ENCODE measurements around the gene NBAS. TPM values are rescaled to one million over a fixed set of nuclear protein-coding genes. Genes with fewer than 3 reads are reported as not detected.
"Not testable (repeated sequence)": the region's sequence is repeated elsewhere in the genome, so short reads cannot be mapped to it uniquely, and the experiment has no call there.

Gene NBAS
- total RNA-seq, 1 experiment from 2014 or later: 33.4 TPM

- Histone ChIP-seq H3K9me3 (replicated peaks) (no peaks in the 10 kb centered on the region), H3K36me3 (peaks cover 9% of the 10 kb centered on the region), H3K4me1 (replicated peaks) (no peaks in the 10 kb centered on the region), H3K27ac (no peak overlapping the region), H3K27me3 (replicated peaks) (no peaks in the 10 kb centered on the region), H3K4me3 (no peak overlapping the region)
- DNase-seq (ENCODE audit: low read depth in 1 of 2, low spot score in 2 of 2): no peak
Observed at GRCh38 chr2:15212249-15212648, 348.9 kb downstream of the NBAS start.

- H3K27me3 ChIP-seq (replicated peaks); H3K27ac ChIP-seq; H3K4me1 ChIP-seq (replicated peaks); DNase-seq (ENCODE audit: low read depth in 1 of 2, low spot score in 2 of 2); H3K36me3 ChIP-seq; H3K9me3 ChIP-seq (replicated peaks); H3K4me3 ChIP-seq: not testable (repeated sequence)
Observed at GRCh38 chr2:15210542-15210941, 350.6 kb downstream of the NBAS start.

DNA sequence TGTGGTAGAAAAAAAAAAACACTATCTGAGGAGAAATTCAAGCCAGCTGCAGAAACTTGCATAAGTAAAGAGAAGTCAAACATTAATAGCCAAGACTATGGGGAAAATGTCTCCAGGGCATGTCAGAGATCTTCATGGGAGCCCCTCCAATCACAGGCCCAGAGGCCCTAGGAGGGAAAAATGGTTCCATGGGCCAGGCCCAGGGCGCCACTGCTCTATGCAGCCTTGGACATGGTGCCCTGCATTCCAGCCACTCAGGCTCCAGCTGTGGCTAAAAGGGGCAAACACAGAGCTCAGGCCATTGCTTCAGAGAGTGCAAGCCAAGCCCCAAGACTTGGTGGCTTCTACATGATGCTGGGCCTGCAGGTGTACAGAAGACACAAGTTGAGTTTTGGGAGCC lies 354.7 kb downstream of the NBAS start:
- Histone ChIP-seq H3K4me3 (no peak overlapping the region), H3K27me3 (replicated peaks) (no peaks in the 10 kb centered on the region), H3K4me1 (replicated peaks) (no peaks in the 10 kb centered on the region), H3K27ac (no peak overlapping the region), H3K9me3 (replicated peaks) (no peaks in the 10 kb centered on the region), H3K36me3 (peaks cover 6% of the 10 kb centered on the region; the same call in 1 of the 2 replicates)
- no peak for DNase-seq (ENCODE audit: low read depth in 1 of 2, low spot score in 2 of 2)

DNA sequence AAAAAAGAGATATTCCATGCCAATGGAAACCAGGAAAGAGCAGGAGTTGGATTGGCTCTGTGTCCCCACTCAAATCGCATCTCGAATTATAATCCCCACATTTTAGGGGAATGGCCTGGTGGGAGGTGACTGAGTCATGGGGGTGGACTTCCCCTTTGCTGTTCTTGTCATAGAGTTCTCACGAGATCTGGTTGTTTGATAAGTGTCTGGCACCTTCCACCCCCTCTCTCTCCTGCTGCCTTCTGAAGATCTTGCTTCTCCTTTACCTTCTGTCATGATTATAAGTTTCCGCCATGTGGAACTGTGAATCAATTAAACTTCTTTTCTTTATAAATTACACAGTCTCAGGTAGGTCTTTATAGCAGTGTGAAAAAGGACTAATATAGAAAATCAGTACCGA lies 355.6 kb downstream of the NBAS start:
- H3K36me3 ChIP-seq: peaks cover 3% of the 10 kb centered on the region; the same call in 1 of the 2 replicates
- H3K27me3 ChIP-seq (replicated peaks): no peaks in the 10 kb centered on the region
- H3K4me3 ChIP-seq: no peak overlapping the region
- H3K27ac ChIP-seq: no peak overlapping the region
- no peak for DNase-seq (ENCODE audit: low read depth in 1 of 2, low spot score in 2 of 2)
- no peaks in the 10 kb centered on the region for H3K4me1 ChIP-seq (replicated peaks)
- H3K9me3 ChIP-seq (replicated peaks): no peaks in the 10 kb centered on the region

- Histone ChIP-seq H3K9me3 (replicated peaks) (no peaks in the 10 kb centered on the region), H3K27me3 (replicated peaks) (no peaks in the 10 kb centered on the region), H3K36me3 (no peaks in the 10 kb centered on the region), H3K4me3 (no peak overlapping the region), H3K4me1 (replicated peaks) (no peaks in the 10 kb centered on the region), H3K27ac (no peak overlapping the region)
- no peak for DNase-seq (ENCODE audit: low read depth in 1 of 2, low spot score in 2 of 2)
Observed at GRCh38 chr2:15201009-15201408, 360.1 kb downstream of the NBAS start.

DNA sequence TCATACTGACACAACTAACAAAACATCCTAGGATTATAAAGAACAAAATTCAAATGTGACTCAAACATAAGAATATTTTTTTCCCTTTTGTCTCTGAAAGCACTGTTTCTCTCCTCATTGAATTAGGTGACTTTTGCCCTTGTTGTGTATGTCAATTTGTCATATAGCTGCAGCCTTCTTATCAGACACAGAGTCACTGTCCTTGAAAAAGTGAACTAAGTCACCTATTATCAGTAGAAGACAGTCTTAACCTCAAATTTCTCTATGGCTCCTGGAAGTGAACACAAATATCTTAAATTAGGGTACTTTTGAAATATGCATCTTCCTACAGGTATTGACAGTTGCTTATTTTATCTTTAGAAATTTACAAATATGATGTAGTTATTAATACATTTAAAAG lies 360.6 kb downstream of the NBAS start:
- no peak overlapping the region for H3K4me3 ChIP-seq
- H3K27ac ChIP-seq: no peak overlapping the region
- H3K9me3 ChIP-seq (replicated peaks): no peaks in the 10 kb centered on the region
- no peaks in the 10 kb centered on the region for H3K4me1 ChIP-seq (replicated peaks)
- H3K36me3 ChIP-seq: no peaks in the 10 kb centered on the region
- no peak for DNase-seq (ENCODE audit: low read depth in 1 of 2, low spot score in 2 of 2)
- no peaks in the 10 kb centered on the region for H3K27me3 ChIP-seq (replicated peaks)

DNA sequence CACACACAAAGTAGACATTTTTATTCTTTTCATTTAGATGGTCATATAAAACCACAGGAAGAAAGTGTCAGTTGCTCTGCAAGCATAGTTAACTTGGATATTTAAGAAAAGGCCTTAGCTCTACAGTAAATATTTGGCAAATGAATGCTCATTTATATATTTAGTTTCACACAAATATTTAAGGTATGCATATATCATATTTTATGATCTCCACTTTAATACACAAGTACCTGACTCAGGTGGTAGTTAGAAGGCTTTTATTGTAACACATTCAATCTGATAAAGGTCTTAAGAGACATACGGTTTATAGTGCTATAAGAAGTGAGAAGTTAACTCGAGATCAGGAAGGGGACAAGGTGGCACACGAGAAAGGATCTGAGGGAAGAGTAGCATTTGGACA lies 363.1 kb downstream of the NBAS start:
- no peak for DNase-seq (ENCODE audit: low read depth in 1 of 2, low spot score in 2 of 2)
- Histone ChIP-seq H3K36me3 (no peaks in the 10 kb centered on the region), H3K4me1 (replicated peaks) (no peaks in the 10 kb centered on the region), H3K27me3 (replicated peaks) (no peaks in the 10 kb centered on the region), H3K9me3 (replicated peaks) (no peaks in the 10 kb centered on the region), H3K4me3 (no peak overlapping the region), H3K27ac (no peak overlapping the region)

GRCh38 chr2:15195813-15196212 lies 365.3 kb downstream of the NBAS start:
- DNase-seq (ENCODE audit: low read depth in 1 of 2, low spot score in 2 of 2): no peak
- Histone ChIP-seq H3K27ac (no peak overlapping the region), H3K4me1 (replicated peaks) (no peaks in the 10 kb centered on the region), H3K27me3 (replicated peaks) (no peaks in the 10 kb centered on the region), H3K36me3 (no peaks in the 10 kb centered on the region), H3K9me3 (replicated peaks) (no peaks in the 10 kb centered on the region), H3K4me3 (no peak overlapping the region)

GRCh38 chr2:15191789-15192188 lies 369.3 kb downstream of the NBAS start:
- no peaks in the 10 kb centered on the region for H3K27me3 ChIP-seq (replicated peaks)
- H3K36me3 ChIP-seq: peaks cover 3% of the 10 kb centered on the region; the same call in 1 of the 2 replicates
- H3K4me1 ChIP-seq (replicated peaks): no peaks in the 10 kb centered on the region
- DNase-seq (ENCODE audit: low read depth in 1 of 2, low spot score in 2 of 2): no peak
- no peak overlapping the region for H3K4me3 ChIP-seq
- H3K9me3 ChIP-seq (replicated peaks): no peaks in the 10 kb centered on the region
- no peak overlapping the region for H3K27ac ChIP-seq

- DNase-seq (ENCODE audit: low read depth in 1 of 2, low spot score in 2 of 2): no peak
- no peaks in the 10 kb centered on the region for H3K4me1 ChIP-seq (replicated peaks)
- H3K36me3 ChIP-seq: peaks cover 3% of the 10 kb centered on the region; the same call in 1 of the 2 replicates
- H3K27me3 ChIP-seq (replicated peaks): no peaks in the 10 kb centered on the region
- H3K27ac ChIP-seq: no peak overlapping the region
- H3K9me3 ChIP-seq (replicated peaks): no peaks in the 10 kb centered on the region
- no peak overlapping the region for H3K4me3 ChIP-seq
Observed at GRCh38 chr2:15189216-15189615, 371.9 kb downstream of the NBAS start.

- Histone ChIP-seq H3K27me3 (replicated peaks) (no peaks in the 10 kb centered on the region), H3K27ac (no peak overlapping the region), H3K36me3 (peaks cover 5% of the 10 kb centered on the region; the same call in 1 of the 2 replicates), H3K4me3 (no peak overlapping the region), H3K9me3 (replicated peaks) (no peaks in the 10 kb centered on the region), H3K4me1 (replicated peaks) (no peaks in the 10 kb centered on the region)
- no peak for DNase-seq (ENCODE audit: low read depth in 1 of 2, low spot score in 2 of 2)
Observed at GRCh38 chr2:15187702-15188101, 373.4 kb downstream of the NBAS start.

GRCh38 chr2:15186118-15186517 lies 375.0 kb downstream of the NBAS start:
- H3K4me1 ChIP-seq (replicated peaks): no peaks in the 10 kb centered on the region
- no peaks in the 10 kb centered on the region for H3K9me3 ChIP-seq (replicated peaks)
- H3K27ac ChIP-seq: no peak overlapping the region
- H3K4me3 ChIP-seq: no peak overlapping the region
- H3K36me3 ChIP-seq: peaks cover 5% of the 10 kb centered on the region; the same call in 1 of the 2 replicates
- no peaks in the 10 kb centered on the region for H3K27me3 ChIP-seq (replicated peaks)
- no peak for DNase-seq (ENCODE audit: low read depth in 1 of 2, low spot score in 2 of 2)

- no peaks in the 10 kb centered on the region for H3K4me1 ChIP-seq (replicated peaks)
- H3K36me3 ChIP-seq: peaks cover 5% of the 10 kb centered on the region; the same call in 1 of the 2 replicates
- no peak overlapping the region for H3K4me3 ChIP-seq
- H3K9me3 ChIP-seq (replicated peaks): no peaks in the 10 kb centered on the region
- H3K27me3 ChIP-seq (replicated peaks): no peaks in the 10 kb centered on the region
- DNase-seq (ENCODE audit: low read depth in 1 of 2, low spot score in 2 of 2): no peak
- H3K27ac ChIP-seq: no peak overlapping the region
Observed at GRCh38 chr2:15184491-15184890, 376.6 kb downstream of the NBAS start.

GRCh38 chr2:15182275-15182674 lies 378.9 kb downstream of the NBAS start:
- Histone ChIP-seq H3K9me3 (replicated peaks) (no peaks in the 10 kb centered on the region), H3K4me1 (replicated peaks) (peaks cover 5% of the 10 kb centered on the region), H3K36me3 (peaks cover 2% of the 10 kb centered on the region; the same call in 1 of the 2 replicates), H3K27ac (no peak overlapping the region), H3K4me3 (no peak overlapping the region), H3K27me3 (replicated peaks) (no peaks in the 10 kb centered on the region)
- no peak for DNase-seq (ENCODE audit: low read depth in 1 of 2, low spot score in 2 of 2)

GRCh38 chr2:15181092-15181745 lies 379.9 kb downstream of the NBAS start:
- H3K27me3 ChIP-seq (replicated peaks): no peaks in the 10 kb centered on the region
- DNase-seq (ENCODE audit: low read depth in 1 of 2, low spot score in 2 of 2): no peak
- H3K27ac ChIP-seq: no peak overlapping the region

More at GRCh38 chr2:15181092-15181745, 379.9 kb downstream of the NBAS start:
- H3K9me3 ChIP-seq (replicated peaks): no peaks in the 10 kb centered on the region
- peaks cover 5% of the 10 kb centered on the region for H3K4me1 ChIP-seq (replicated peaks)
- H3K36me3 ChIP-seq: peaks cover 2% of the 10 kb centered on the region; the same call in 1 of the 2 replicates
- no peak overlapping the region for H3K4me3 ChIP-seq
